NCI-H1694 (cell line): ENCODE data around the gene CNPY1.
"Not testable (repeated sequence)": the region's sequence is repeated elsewhere in the genome, so short reads cannot be mapped to it uniquely, and the experiment has no call there.

Experiments
- DNase-seq: peaks from one replicate; lab custom pipeline; 2025; lab: John Stamatoyannopoulos, UW

CNPY1 gene

GRCh38 chr7:155578016-155578415 lies 31.7 kb upstream of the CNPY1 start:
- DNase-seq = no peak

GRCh38 chr7:155577509-155577905 lies 31.1 kb upstream of the CNPY1 start:
- DNase-seq = no peak

- no peak for DNase-seq
Measured at GRCh38 chr7:155576900-155577508, 30.6 kb upstream of the CNPY1 start.

GRCh38 chr7:155576416-155576815 lies 30.1 kb upstream of the CNPY1 start:
- no peak for DNase-seq

GRCh38 chr7:155574556-155575290 lies 28.4 kb upstream of the CNPY1 start:
- no peak for DNase-seq

- no peak for DNase-seq
Measured at GRCh38 chr7:155571581-155572345, 25.4 kb upstream of the CNPY1 start.

GRCh38 chr7:155570991-155571390 lies 24.6 kb upstream of the CNPY1 start:
- no peak for DNase-seq

- DNase-seq = no peak
Measured at GRCh38 chr7:155570171-155570958, 24.0 kb upstream of the CNPY1 start.

GRCh38 chr7:155569681-155570080 lies 23.3 kb upstream of the CNPY1 start:
- no peak for DNase-seq

- no peak for DNase-seq
Measured at GRCh38 chr7:155568842-155569494, 22.6 kb upstream of the CNPY1 start.

- DNase-seq = no peak
Measured at GRCh38 chr7:155568333-155568660, 21.9 kb upstream of the CNPY1 start.

GRCh38 chr7:155567646-155568332 lies 21.4 kb upstream of the CNPY1 start:
- no peak for DNase-seq

GRCh38 chr7:155566011-155566836 lies 19.9 kb upstream of the CNPY1 start:
- DNase-seq = no peak

- no peak for DNase-seq
Measured at GRCh38 chr7:155565596-155565995, 19.2 kb upstream of the CNPY1 start.

- not testable (repeated sequence) for DNase-seq
Measured at GRCh38 chr7:155562976-155563375, 16.6 kb upstream of the CNPY1 start.

GRCh38 chr7:155562106-155562505 lies 15.7 kb upstream of the CNPY1 start:
- no peak for DNase-seq

GRCh38 chr7:155560982-155561686 lies 14.8 kb upstream of the CNPY1 start:
- DNase-seq = no peak

GRCh38 chr7:155560196-155560885 lies 14.0 kb upstream of the CNPY1 start:
- no peak for DNase-seq

GRCh38 chr7:155559519-155560108 lies 13.3 kb upstream of the CNPY1 start:
- DNase-seq = no peak
